ENCODE results near the gene CDH13.

The CDH13 gene

GRCh38 chr16:82857693-82858365 is 231.1 kb downstream of the CDH13 start:
- CTCF ChIA-PET: interaction anchor here (1.1 kb wide), 1 partner anchor 51 kb away, joined by 3 read pairs; no protein-coding TSS in a partner anchor
- DNase-seq (ENCODE audit: extremely low spot score): no peak
- TF ChIP-seq CTCF (IDR thresholded peaks at IDR 0.05; ENCODE audit: control extremely low read depth, extremely low read depth, low read depth, missing control alignments): no peak
- POLR2A ChIA-PET: no interaction called here

DNA sequence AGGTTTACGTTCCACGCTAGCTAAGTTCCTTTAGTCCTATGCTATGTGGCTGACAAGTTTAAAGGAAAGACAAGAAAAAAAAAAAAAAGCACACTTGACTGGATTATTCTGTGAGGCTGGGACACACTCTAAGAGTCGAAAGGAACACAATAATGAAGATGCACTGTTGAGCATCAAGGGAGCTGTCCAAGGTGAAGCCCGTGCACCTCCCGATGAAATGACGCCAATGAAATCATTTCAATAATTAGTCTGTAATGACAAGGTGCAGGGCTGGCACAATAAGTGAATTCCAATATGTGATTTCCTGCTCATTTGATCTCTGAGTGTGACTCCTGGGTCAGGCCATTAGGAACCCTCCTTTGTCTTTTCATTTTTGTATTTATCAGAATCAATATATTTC is 232.9 kb downstream of the CDH13 start:
- TF ChIP-seq CTCF (IDR thresholded peaks at IDR 0.05; ENCODE audit: control extremely low read depth, extremely low read depth, low read depth, missing control alignments): no peak
- DNase-seq (ENCODE audit: extremely low spot score): no peak
- CTCF ChIA-PET: no interaction called here
- POLR2A ChIA-PET: no interaction called here

DNA sequence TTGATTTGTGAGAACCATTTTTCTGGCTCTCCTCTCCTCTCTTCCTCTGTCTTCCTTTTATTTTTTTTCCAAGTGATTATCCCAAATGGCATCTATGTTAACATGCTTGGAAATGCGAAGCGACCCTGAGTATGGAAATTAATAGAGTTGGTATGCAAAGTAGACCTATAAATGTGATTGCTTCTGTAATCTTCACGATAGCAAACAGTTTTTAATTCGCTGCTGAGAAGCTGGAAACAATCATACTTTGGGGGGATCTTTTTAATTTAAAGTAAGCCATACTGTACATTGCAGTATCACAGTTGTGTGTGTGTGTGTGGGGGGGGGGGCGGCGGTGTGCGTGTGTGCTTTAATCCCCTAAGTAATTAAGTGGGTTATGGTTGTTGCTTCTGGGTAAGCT is 233.3 kb downstream of the CDH13 start:
- DNase-seq (ENCODE audit: extremely low spot score): no peak
- TF ChIP-seq CTCF (IDR thresholded peaks at IDR 0.05; ENCODE audit: control extremely low read depth, extremely low read depth, low read depth, missing control alignments): no peak
- ChIA-PET POLR2A (no interaction called here), CTCF (no interaction called here)

- ChIA-PET POLR2A (no interaction called here), CTCF (no interaction called here)
- TF ChIP-seq CTCF (IDR thresholded peaks at IDR 0.05; ENCODE audit: control extremely low read depth, extremely low read depth, low read depth, missing control alignments): no peak
- DNase-seq (ENCODE audit: extremely low spot score): no peak
Observed at GRCh38 chr16:82862057-82862456, 235.3 kb downstream of the CDH13 start.

- CTCF ChIA-PET: no interaction called here
Observed at GRCh38 chr16:82864332-82865040, 237.7 kb downstream of the CDH13 start.

DNA sequence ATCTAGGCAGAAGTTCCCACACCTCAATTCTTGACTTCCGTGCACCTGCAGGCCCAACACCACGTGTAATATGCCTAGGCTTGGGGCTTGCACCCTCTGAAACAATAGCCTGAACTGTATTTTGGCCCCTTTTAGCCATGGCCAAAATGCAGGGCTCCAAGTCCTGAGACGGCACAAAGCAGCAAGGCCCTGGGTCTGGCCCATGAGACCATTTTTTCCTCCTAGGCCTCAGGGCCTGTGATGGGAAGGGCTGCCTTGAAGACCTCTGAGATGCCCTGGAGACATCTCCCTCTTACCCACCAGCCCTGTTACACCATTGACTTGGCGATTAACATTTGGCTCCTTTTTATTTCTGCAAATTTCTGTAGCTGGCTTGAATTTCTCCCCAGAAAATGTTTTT is 238.6 kb downstream of the CDH13 start:
- ChIA-PET CTCF (no interaction called here), POLR2A (no interaction called here)
- DNase-seq (ENCODE audit: extremely low spot score): no peak
- no peak for TF ChIP-seq CTCF (IDR thresholded peaks at IDR 0.05; ENCODE audit: control extremely low read depth, extremely low read depth, low read depth, missing control alignments)

More at GRCh38 chr16:82864332-82865040, 237.7 kb downstream of the CDH13 start:
- no peak for DNase-seq (ENCODE audit: extremely low spot score)
- no peak for TF ChIP-seq CTCF (IDR thresholded peaks at IDR 0.05; ENCODE audit: control extremely low read depth, extremely low read depth, low read depth, missing control alignments)
- POLR2A ChIA-PET: no interaction called here

Data from GM10248 (cell line).